ENCODE results near the gene DPH1.

The DPH1 gene

GRCh38 chr17:2065949-2066400, 36.0 kb downstream of the DPH1 start:
- no peak for TF ChIP-seq JUND (IDR thresholded peaks at IDR 0.05; ENCODE audit: low read depth)
- in situ Hi-C loops (cut with HindIII; ENCODE audit: low pct_unique_long_range_greater_than_20kb, low sequenced_read_pairs): no loop called here
- no peak for DNase-seq (ENCODE audit: low read depth in 1 of 2, low spot score in 1 of 2)

- in situ Hi-C loops (cut with HindIII; ENCODE audit: low pct_unique_long_range_greater_than_20kb, low sequenced_read_pairs): no loop called here
- DNase-seq (ENCODE audit: low read depth in 1 of 2, low spot score in 1 of 2): no peak
Observed at GRCh38 chr17:2067048-2067561, 37.2 kb downstream of the DPH1 start.

GRCh38 chr17:2067608-2068024, 37.7 kb downstream of the DPH1 start:
- TF ChIP-seq JUND (IDR thresholded peaks at IDR 0.05; ENCODE audit: low read depth): no peak
- in situ Hi-C loops (cut with HindIII; ENCODE audit: low pct_unique_long_range_greater_than_20kb, low sequenced_read_pairs): no loop called here
- DNase-seq (ENCODE audit: low read depth in 1 of 2, low spot score in 1 of 2): no peak

More at GRCh38 chr17:2067048-2067561, 37.2 kb downstream of the DPH1 start:
- no peak for TF ChIP-seq JUND (IDR thresholded peaks at IDR 0.05; ENCODE audit: low read depth)

GRCh38 chr17:2068031-2068518, 38.1 kb downstream of the DPH1 start:
- no peak for TF ChIP-seq JUND (IDR thresholded peaks at IDR 0.05; ENCODE audit: low read depth)
- no peak for DNase-seq (ENCODE audit: low read depth in 1 of 2, low spot score in 1 of 2)
- in situ Hi-C loops (cut with HindIII; ENCODE audit: low pct_unique_long_range_greater_than_20kb, low sequenced_read_pairs): no loop called here

GRCh38 chr17:2068519-2069051, 38.6 kb downstream of the DPH1 start:
- in situ Hi-C loops (cut with HindIII; ENCODE audit: low pct_unique_long_range_greater_than_20kb, low sequenced_read_pairs): no loop called here
- no peak for DNase-seq (ENCODE audit: low read depth in 1 of 2, low spot score in 1 of 2)
- no peak for TF ChIP-seq JUND (IDR thresholded peaks at IDR 0.05; ENCODE audit: low read depth)

- no peak for DNase-seq (ENCODE audit: low read depth in 1 of 2, low spot score in 1 of 2)
- no peak for TF ChIP-seq JUND (IDR thresholded peaks at IDR 0.05; ENCODE audit: low read depth)
- in situ Hi-C loops (cut with HindIII; ENCODE audit: low pct_unique_long_range_greater_than_20kb, low sequenced_read_pairs): no loop called here
Observed at GRCh38 chr17:2070241-2071023, 40.5 kb downstream of the DPH1 start.

- no peak for DNase-seq (ENCODE audit: low read depth in 1 of 2, low spot score in 1 of 2)
- in situ Hi-C loops (cut with HindIII; ENCODE audit: low pct_unique_long_range_greater_than_20kb, low sequenced_read_pairs): no loop called here
- TF ChIP-seq JUND (IDR thresholded peaks at IDR 0.05; ENCODE audit: low read depth): no peak
Observed at GRCh38 chr17:2071024-2071385, 41.1 kb downstream of the DPH1 start.

GRCh38 chr17:2071455-2072281, 41.7 kb downstream of the DPH1 start:
- in situ Hi-C loops (cut with HindIII; ENCODE audit: low pct_unique_long_range_greater_than_20kb, low sequenced_read_pairs): no loop called here
- TF ChIP-seq JUND (IDR thresholded peaks at IDR 0.05; ENCODE audit: low read depth): no peak
- no peak for DNase-seq (ENCODE audit: low read depth in 1 of 2, low spot score in 1 of 2)

- in situ Hi-C loops (cut with HindIII; ENCODE audit: low pct_unique_long_range_greater_than_20kb, low sequenced_read_pairs): no loop called here
- DNase-seq (ENCODE audit: low read depth in 1 of 2, low spot score in 1 of 2): no peak
- TF ChIP-seq JUND (IDR thresholded peaks at IDR 0.05; ENCODE audit: low read depth): no peak
Observed at GRCh38 chr17:2074919-2075318, 45.0 kb downstream of the DPH1 start.

GRCh38 chr17:2075336-2076086, 45.6 kb downstream of the DPH1 start:
- in situ Hi-C loops (cut with HindIII; ENCODE audit: low pct_unique_long_range_greater_than_20kb, low sequenced_read_pairs): no loop called here
- DNase-seq (ENCODE audit: low read depth in 1 of 2, low spot score in 1 of 2): no peak
- no peak for TF ChIP-seq JUND (IDR thresholded peaks at IDR 0.05; ENCODE audit: low read depth)

GRCh38 chr17:2076087-2076984, 46.4 kb downstream of the DPH1 start:
- in situ Hi-C loops (cut with HindIII; ENCODE audit: low pct_unique_long_range_greater_than_20kb, low sequenced_read_pairs): no loop called here
- DNase-seq (ENCODE audit: low read depth in 1 of 2, low spot score in 1 of 2): no peak
- no peak for TF ChIP-seq JUND (IDR thresholded peaks at IDR 0.05; ENCODE audit: low read depth)
